PC-3 (cell line): ENCODE measurements around the gene DEFB112. TPM values are rescaled to one million over a fixed set of nuclear protein-coding genes. Genes with fewer than 3 reads are reported as not detected.

Experiments
- ATAC-seq: fragments of 200-7000 bp; cut with Tn5 transposase; 2 replicates; pipeline ENCODE4 v1.9.1; 2020; ENCODE audit warnings: mild to moderate bottlenecking, moderate library complexity
- BruUV-seq: library from RNA; stranded (reverse); fragments of 400-500 nt; replicated peaks from 2 replicates; lab custom pipeline; 2021; lab: Mats Ljungman, UMichigan
- CTCF ChIA-PET: fragments of 300-600 bp; sonication (Branson Sonifier 250); formaldehyde crosslinking; loops from one replicate; lab custom pipeline; 2022; ENCODE audit warnings: antibody characterized with exemption; lab: Charles Lee
- POLR2A ChIA-PET: fragments of 300-600 bp; sonication (Branson Sonifier 250); formaldehyde crosslinking; loops from one replicate; lab custom pipeline; 2022; ENCODE audit warnings: antibody characterized with exemption; ENCODE audit not compliant: unreplicated experiment; lab: Charles Lee
- DNase-seq: peaks from one replicate; pipeline ENCODE4 v3.0.0-alpha.2; 2015
- H2AFZ ChIP-seq: fragments of 300-600 bp; sonication (generic); 2 replicates; pipeline ENCODE4 v1.6.0; 2016; ENCODE audit warnings: antibody characterized with exemption, low read length
- H3F3A ChIP-seq: fragments of 300-600 bp; sonication (generic); one replicate; pipeline ENCODE4 v1.6.0; 2017; ENCODE audit warnings: antibody characterized with exemption, low read length, control low read depth, mild to moderate bottlenecking; ENCODE audit not compliant: unreplicated experiment
- H3K27ac ChIP-seq: fragments of 300-600 bp; sonication (generic); 2 replicates; pipeline ENCODE4 v1.5.1; 2016; ENCODE audit warnings: mild to moderate bottlenecking, low read length
- H3K27me3 ChIP-seq: fragments of 300-600 bp; sonication (generic); 2 replicates; pipeline ENCODE4 v1.6.1; 2016; ENCODE audit warnings: low read length, mixed read lengths
- H3K36me3 ChIP-seq: fragments of 300-600 bp; sonication (generic); 2 replicates; pipeline ENCODE4 v1.6.1; 2016; ENCODE audit warnings: low read depth, mixed run types, low read length, mixed read lengths
- H3K4me1 ChIP-seq: fragments of 300-600 bp; sonication (generic); 2 replicates; pipeline ENCODE4 v1.5.1; 2016; ENCODE audit warnings: low read length; ENCODE audit not compliant: insufficient read depth
- H3K4me2 ChIP-seq: fragments of 300-600 bp; sonication (generic); 2 replicates; pipeline ENCODE4 v1.6.0; 2016; ENCODE audit warnings: low read length
- H3K4me3 ChIP-seq: fragments of 300-600 bp; sonication (generic); 2 replicates; pipeline ENCODE4 v1.5.1; 2016; ENCODE audit warnings: mild to moderate bottlenecking, low read length, mixed read lengths
- H3K79me2 ChIP-seq: fragments of 300-600 bp; sonication (generic); 2 replicates; pipeline ENCODE4 v1.6.1; 2017; ENCODE audit warnings: low read length, mixed read lengths
- H3K9ac ChIP-seq: fragments of 300-600 bp; sonication (generic); 2 replicates; pipeline ENCODE4 v1.6.0; 2016; ENCODE audit warnings: mild to moderate bottlenecking, low read length
- H3K9me2 ChIP-seq: fragments of 300-600 bp; sonication (generic); replicated peaks from 2 replicates; pipeline ENCODE4 v1.6.1; 2016; ENCODE audit warnings: mixed run types, low read length, mixed read lengths
- H3K9me3 ChIP-seq: fragments of 300-600 bp; sonication (generic); 2 replicates; pipeline ENCODE4 v1.6.1; 2016; ENCODE audit warnings: low read length, mixed read lengths
- H4K20me1 ChIP-seq: fragments of 300-600 bp; sonication (generic); 2 replicates; pipeline ENCODE4 v1.6.1; 2016; ENCODE audit warnings: low read length, mixed read lengths
- CTCF ChIP-seq: fragments of 300-600 bp; sonication (generic); conservative IDR thresholded peaks from 2 replicates; pipeline ENCODE4 v1.5.1; 2017; ENCODE audit warnings: antibody characterized with exemption, low read depth, mild to moderate bottlenecking, low read length
- EZH2 ChIP-seq: fragments of 300-600 bp; sonication (generic); IDR thresholded peaks from one replicate; pipeline ENCODE4 v1.6.1; 2017; ENCODE audit warnings: antibody characterized with exemption, mild to moderate bottlenecking, low read length; ENCODE audit not compliant: unreplicated experiment
- EZH2phosphoT487 ChIP-seq: fragments of 300-600 bp; sonication (generic); IDR thresholded peaks from 2 replicates; pipeline ENCODE4 v1.6.1; 2018; ENCODE audit warnings: mild to moderate bottlenecking, antibody characterized with exemption, low read length, borderline replicate concordance
- intact Hi-C: fragments of 100-400 bp; cut with micrococcal nuclease; formaldehyde crosslinking; loops from 2 replicates; pipeline ENCODE4 v1.9.0; 2023
- total RNA-seq: library from RNA; depleted of rRNA; stranded (reverse); fragments of >200 nt; gene quantifications from 2 replicates; pipeline ENCODE4 v1.2.3, GENCODE V29; 2014

Gene DEFB112
- total RNA-seq, 1 experiment from 2014 or later: not detected

GRCh38 chr6:50047026-50047425, 2.7 kb downstream of the DEFB112 start:
- Histone ChIP-seq H3F3A (no peaks in the 10 kb centered on the region), H3K9me3 (no peaks in the 10 kb centered on the region), H3K79me2 (no peaks in the 10 kb centered on the region), H3K9me2 (no peaks in the 10 kb centered on the region), H3K9ac (no peak overlapping the region), H3K27ac (no peak overlapping the region), H3K36me3 (no peaks in the 10 kb centered on the region), H3K4me2 (no peak overlapping the region), H3K4me1 (no peaks in the 10 kb centered on the region), H3K4me3 (no peak overlapping the region), H3K27me3 (peaks cover 6% of the 10 kb centered on the region; the same call in 1 of the 2 replicates), H2AFZ (no peak overlapping the region), H4K20me1 (no peaks in the 10 kb centered on the region)
- POLR2A ChIA-PET: no interaction called here
- intact Hi-C loops: no loop called here
- ATAC-seq (no peak), DNase-seq (no peak)
- TF ChIP-seq EZH2phosphoT487 (no peak), CTCF (no peak), EZH2 (no peak)
- CTCF ChIA-PET: no interaction called here
- BruUV-seq: no TSS peak

GRCh38 chr6:50030777-50031562, 18.8 kb downstream of the DEFB112 start:
- Histone ChIP-seq H3K27ac (no peak overlapping the region), H3K4me1 (no peaks in the 10 kb centered on the region), H3F3A (no peaks in the 10 kb centered on the region), H3K9me3 (no peaks in the 10 kb centered on the region), H3K4me3 (no peak overlapping the region), H3K27me3 (peaks cover 33% of the 10 kb centered on the region), H3K36me3 (no peaks in the 10 kb centered on the region), H3K79me2 (no peaks in the 10 kb centered on the region), H2AFZ (peak overlapping the region; percentile 33), H3K9me2 (no peaks in the 10 kb centered on the region), H3K9ac (no peak overlapping the region), H4K20me1 (no peaks in the 10 kb centered on the region), H3K4me2 (peak overlapping the region; percentile 58; the same call in 1 of the 2 replicates)
- TF ChIP-seq EZH2phosphoT487 (no peak), CTCF (peak; percentile 74)
- intact Hi-C loops: loop anchor here (1.0 to 5.0 kb wide), 2 partner anchors 176 to 409 kb away; no protein-coding TSS in a partner anchor
- POLR2A ChIA-PET: interaction anchor here (0.6 kb wide), 1 partner anchor 10 kb away, joined by 4 read pairs; no protein-coding TSS in a partner anchor
- DNase-seq: peak; percentile 64
- CTCF ChIA-PET: interaction anchor here (0.6 to 0.7 kb wide), 2 partner anchors 32 to 152 kb away, joined by 3 to 4 read pairs; no protein-coding TSS in a partner anchor
- ATAC-seq: peak; percentile 88
- BruUV-seq: no TSS peak

GRCh38 chr6:50030350-50030749, 19.4 kb downstream of the DEFB112 start:
- Histone ChIP-seq H3K4me2 (0 out of 2 replicates have a peak overlapping the region, but pooled peaks have one; percentile 58), H2AFZ (peak overlapping the region; percentile 25), H3K79me2 (no peaks in the 10 kb centered on the region), H3K9me2 (no peaks in the 10 kb centered on the region), H3K4me3 (no peak overlapping the region), H3K9me3 (no peaks in the 10 kb centered on the region), H3F3A (no peaks in the 10 kb centered on the region), H3K27me3 (peaks cover 30% of the 10 kb centered on the region), H3K36me3 (no peaks in the 10 kb centered on the region), H3K9ac (no peak overlapping the region), H3K27ac (no peak overlapping the region), H3K4me1 (no peaks in the 10 kb centered on the region), H4K20me1 (no peaks in the 10 kb centered on the region)
- ChIA-PET POLR2A (no interaction called here), CTCF (no interaction called here)
- no peak for TF ChIP-seq EZH2
- TF ChIP-seq CTCF: no peak
- no peak for TF ChIP-seq EZH2phosphoT487
- no peak for ATAC-seq
- intact Hi-C loops: loop anchor here (5.0 kb wide), 1 partner anchor 408 kb away; no protein-coding TSS in a partner anchor
- no peak for DNase-seq
- no TSS peak for BruUV-seq
